ENCODE data around the gene AADAC.

DNA sequence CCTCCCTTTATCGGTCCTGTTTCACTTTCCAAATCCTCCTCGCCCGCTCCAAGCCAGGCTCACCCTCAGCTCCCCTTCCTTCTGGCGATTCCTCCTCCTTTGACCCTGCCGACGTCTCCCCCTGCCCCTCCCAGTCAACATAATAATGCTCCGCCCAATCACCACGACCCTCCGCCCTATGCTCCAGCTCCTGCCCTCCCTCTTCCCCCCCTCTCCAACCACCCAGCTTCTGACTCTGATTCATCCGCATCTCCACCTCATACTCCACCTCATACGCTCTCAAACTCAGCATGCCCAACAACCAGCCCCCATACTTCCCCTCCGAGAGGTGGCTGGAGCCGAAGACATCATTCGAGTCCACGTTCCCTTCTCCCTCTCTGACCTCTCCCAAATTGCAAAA is 7.1 kb upstream of the AADAC start:
- TF ChIP-seq, protein P1, sequence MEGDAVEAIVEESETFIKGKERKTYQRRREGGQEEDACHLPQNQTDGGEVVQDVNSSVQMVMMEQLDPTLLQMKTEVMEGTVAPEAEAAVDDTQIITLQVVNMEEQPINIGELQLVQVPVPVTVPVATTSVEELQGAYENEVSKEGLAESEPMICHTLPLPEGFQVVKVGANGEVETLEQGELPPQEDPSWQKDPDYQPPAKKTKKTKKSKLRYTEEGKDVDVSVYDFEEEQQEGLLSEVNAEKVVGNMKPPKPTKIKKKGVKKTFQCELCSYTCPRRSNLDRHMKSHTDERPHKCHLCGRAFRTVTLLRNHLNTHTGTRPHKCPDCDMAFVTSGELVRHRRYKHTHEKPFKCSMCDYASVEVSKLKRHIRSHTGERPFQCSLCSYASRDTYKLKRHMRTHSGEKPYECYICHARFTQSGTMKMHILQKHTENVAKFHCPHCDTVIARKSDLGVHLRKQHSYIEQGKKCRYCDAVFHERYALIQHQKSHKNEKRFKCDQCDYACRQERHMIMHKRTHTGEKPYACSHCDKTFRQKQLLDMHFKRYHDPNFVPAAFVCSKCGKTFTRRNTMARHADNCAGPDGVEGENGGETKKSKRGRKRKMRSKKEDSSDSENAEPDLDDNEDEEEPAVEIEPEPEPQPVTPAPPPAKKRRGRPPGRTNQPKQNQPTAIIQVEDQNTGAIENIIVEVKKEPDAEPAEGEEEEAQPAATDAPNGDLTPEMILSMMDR (conservative IDR thresholded peaks at IDR 0.05 in 1 of 2, IDR thresholded peaks at IDR 0.05 in 1 of 2; ENCODE audit: extremely low read depth in 1 of 2, insufficient read depth in 1 of 2, low read depth in 1 of 2, low read length in 2 of 2), result no peak
- no peak for TF ChIP-seq EZH2 (IDR thresholded peaks at IDR 0.05; ENCODE audit: borderline replicate concordance, low read length)
